SK-N-MC (cell line): ENCODE measurements around the gene EGFR.

Source experiments
- EZH2 ChIP-seq: fragments of 200-600 bp; sonication (generic); IDR thresholded peaks from one replicate; pipeline ENCODE4 v1.6.1; 2017; ENCODE audit warnings: antibody characterized with exemption
- POLR2AphosphoS5 ChIP-seq: IDR thresholded peaks from 2 replicates; pipeline ENCODE4 v1.6.1; 2012; ENCODE audit warnings: mild to moderate bottlenecking, low read depth, low read length, borderline replicate concordance

DNA sequence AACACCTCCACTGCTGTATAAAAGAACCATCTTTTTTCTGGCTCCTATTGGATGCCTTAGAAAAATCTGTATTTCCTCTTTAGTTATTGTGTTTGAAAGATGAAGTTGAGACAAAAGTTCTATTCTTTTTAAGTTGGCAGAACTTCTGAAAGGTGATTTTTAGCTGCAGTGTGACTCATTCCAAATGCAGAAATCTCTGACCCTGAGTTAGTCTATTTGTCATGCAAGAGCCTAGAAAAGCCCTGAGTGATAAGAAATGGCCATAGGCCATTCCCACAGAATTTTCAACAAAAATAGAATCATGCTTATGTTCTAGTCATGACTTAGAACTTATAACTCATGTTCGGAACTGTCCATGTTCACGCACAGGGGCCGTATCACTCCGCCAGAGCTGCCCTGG lies 89.1 kb downstream of the EGFR start:
- TF ChIP-seq EZH2 (no peak), POLR2AphosphoS5 (no peak)
